ENCODE data around the gene ALX3.
"Not testable (repeated sequence)": the region's sequence is repeated elsewhere in the genome, so short reads cannot be mapped to it uniquely, and the experiment has no call there.

ALX3 gene

GRCh38 chr1:110088739-110089316 is 18.4 kb upstream of the ALX3 start:
- no peak for FAIRE-seq

GRCh38 chr1:110087812-110088738 is 17.6 kb upstream of the ALX3 start:
- FAIRE-seq: no peak

- no peak for FAIRE-seq
Measured at GRCh38 chr1:110086961-110087360, 16.5 kb upstream of the ALX3 start.

GRCh38 chr1:110085671-110086070 is 15.2 kb upstream of the ALX3 start:
- no peak for FAIRE-seq

- no peak for FAIRE-seq
Measured at GRCh38 chr1:110084227-110085078, 14.0 kb upstream of the ALX3 start.

DNA sequence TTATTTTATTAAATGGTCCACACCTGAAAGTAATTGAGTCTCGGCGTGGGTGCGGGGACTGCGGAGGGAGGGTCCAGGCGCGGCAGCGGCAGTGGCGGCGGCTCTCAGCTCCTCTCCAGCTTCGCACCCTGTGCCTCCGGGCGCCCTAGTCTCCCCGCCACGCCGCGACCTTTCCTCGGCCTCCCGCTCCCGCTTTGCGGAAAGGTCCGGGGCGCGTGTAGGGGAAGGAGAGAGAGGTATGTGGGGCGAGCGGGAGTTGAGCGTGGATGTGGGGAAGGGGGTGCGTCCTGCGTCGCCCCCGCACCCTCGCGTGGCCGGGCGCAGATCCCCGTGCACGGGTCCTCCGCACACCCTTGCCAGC is 13.4 kb upstream of the ALX3 start:
- FAIRE-seq: no peak

- no peak for FAIRE-seq
Measured at GRCh38 chr1:110083061-110083865, 12.8 kb upstream of the ALX3 start.

DNA sequence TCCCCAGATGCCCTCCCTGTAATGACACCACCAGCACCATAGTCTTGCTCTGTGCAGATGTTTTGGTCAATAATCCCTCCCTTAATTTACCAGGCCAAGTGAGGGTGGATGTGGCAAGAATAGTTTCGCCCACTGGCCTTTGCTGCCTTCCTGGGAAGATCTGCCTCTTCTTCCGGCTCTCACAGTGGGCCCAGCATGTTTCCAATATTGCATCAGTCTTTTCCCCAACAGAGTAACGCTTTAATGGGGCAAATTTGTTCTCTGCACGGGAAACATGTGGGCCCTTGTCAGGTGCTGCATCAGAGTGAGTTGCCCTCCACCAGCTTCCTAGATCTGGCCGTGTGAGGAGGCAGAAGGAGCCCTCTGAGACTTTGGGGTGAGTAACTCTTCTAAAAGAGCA is 12.0 kb upstream of the ALX3 start:
- no peak for FAIRE-seq

GRCh38 chr1:110081061-110081460 is 10.6 kb upstream of the ALX3 start:
- FAIRE-seq: no peak

GRCh38 chr1:110079995-110080394 is 9.5 kb upstream of the ALX3 start:
- FAIRE-seq: not testable (repeated sequence)

GRCh38 chr1:110076789-110077500 is 6.5 kb upstream of the ALX3 start:
- FAIRE-seq: no peak

- FAIRE-seq: no peak
Measured at GRCh38 chr1:110074166-110074565, 3.7 kb upstream of the ALX3 start.

GRCh38 chr1:110070282-110070669 is 196 bp downstream of the ALX3 start:
- no peak for FAIRE-seq

GRCh38 chr1:110069404-110070281 is 829 bp downstream of the ALX3 start:
- no peak for FAIRE-seq

GRCh38 chr1:110068646-110069403 is 1.6 kb downstream of the ALX3 start:
- FAIRE-seq: no peak

DNA sequence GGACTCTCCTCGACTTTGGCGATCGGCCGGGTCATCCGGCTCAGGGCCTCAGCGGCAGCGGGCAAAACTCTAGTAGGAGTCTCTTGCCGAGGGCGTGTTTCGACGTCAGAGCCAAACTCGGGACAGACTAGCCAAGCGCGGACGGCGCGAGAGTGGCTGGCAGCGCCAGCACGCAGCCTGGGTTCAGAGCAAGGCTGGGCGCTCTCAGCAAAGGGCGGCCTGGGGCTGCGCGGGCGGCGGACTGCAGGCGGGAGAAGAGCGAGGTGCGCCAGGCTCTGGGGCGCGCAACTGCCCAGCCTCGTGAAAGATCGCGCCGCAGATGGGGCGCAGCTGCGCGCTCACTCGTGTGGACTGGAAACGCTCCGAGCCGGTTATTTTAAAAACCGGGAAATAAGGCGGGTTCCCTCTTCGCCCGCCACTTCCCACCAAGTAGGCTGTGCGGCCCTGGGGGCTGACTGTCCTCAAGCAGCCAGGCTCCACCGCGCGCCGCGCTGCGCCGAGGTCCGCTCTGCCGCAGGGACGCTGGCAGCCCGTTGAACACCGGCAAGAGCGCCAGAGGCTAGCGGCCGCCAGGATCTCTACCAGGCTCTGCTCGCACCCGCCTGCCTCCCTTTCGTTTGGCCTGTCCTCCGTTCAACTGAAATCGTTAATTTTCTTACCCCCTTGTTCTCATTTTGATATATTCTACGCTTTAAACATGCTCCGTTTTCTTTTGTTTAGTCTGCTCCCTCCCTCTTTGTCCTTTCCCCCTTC is 2.4 kb downstream of the ALX3 start:
- no peak for FAIRE-seq

GRCh38 chr1:110067479-110067892 is 3.0 kb downstream of the ALX3 start:
- FAIRE-seq: no peak

- no peak for FAIRE-seq
Measured at GRCh38 chr1:110065841-110066240, 4.6 kb downstream of the ALX3 start.
